Activated T-helper 1 cell treated with Interleukin-2 at 50 U/mL for 16 hours (primary cell): ENCODE data around the gene ELOVL6.
A peak's percentile ranks its signal among the peaks of the same experiment; 100 is the strongest.
"Not testable (repeated sequence)": the region's sequence is repeated elsewhere in the genome, so short reads cannot be mapped to it uniquely, and the experiment has no call there.

Experiments
- DNase-seq: peaks from one replicate; pipeline ENCODE4 v3.0.0-alpha.2; 2020; ENCODE audit warnings: low read depth

Gene ELOVL6

DNA sequence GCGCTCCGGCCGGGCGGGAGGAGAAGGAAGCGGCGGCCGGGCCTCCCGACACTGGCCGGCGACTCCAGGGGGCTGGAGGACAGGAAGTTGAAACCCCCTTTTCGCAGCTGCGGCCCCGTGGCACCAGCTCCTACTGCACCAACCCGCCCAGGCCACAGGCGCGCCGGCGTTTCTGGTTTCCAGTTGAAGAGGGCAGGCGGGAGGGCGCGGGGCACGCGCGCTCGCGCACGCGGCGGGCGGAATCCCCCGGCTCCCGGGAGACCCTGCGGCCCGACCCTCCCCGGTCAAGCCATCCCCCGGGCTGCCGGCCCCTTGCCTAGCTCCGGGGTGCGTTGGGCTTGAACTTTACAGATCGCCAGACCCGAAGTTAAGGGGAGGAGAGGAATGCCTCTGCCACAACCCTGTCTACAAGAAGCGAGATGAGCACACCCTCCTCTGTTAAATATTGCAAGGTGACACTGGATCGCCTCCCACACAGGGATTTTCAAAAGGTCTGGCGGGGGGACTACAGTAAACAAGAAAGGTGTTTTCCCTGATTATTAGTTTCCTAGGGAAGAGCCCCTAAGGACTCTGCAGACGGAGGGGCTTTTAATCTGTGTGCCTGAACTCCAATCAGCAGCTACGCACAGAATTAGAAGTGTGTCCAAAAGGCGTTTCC is 1.4 kb downstream of the ELOVL6 start:
- peak; percentile 36 for DNase-seq

GRCh38 chr4:110196206-110196870 is 2.1 kb downstream of the ELOVL6 start:
- DNase-seq: peak; percentile 17

DNA sequence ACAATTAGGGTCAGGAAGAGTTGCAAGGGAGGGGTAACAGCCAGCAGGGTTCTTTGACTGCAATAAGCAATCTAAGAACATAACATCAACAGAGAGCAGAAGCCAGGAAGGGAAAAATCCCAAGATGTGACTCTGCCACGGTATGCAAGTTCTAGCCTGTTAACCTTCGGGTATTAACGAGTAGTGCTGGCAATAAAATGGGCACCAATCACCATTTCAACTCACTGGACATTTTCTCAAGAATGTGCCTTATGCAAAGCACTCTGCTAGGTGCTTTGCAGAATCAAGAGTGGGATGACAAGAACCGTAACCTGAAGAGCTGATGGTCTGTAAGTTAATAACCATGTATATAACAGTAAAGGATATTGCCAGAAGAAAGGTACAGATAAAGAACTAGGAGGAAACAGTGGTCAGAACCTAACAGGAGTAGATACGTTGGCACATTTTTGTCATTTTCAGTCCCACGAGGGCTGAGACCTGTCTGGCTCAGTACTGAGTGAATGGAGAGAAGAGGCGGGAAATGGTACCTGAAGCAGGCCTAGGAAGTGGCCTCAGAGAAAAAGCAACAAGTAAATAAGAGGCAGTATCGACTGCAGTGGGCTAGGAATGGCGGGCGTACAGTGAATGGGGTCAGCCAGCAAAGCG is 2.7 kb downstream of the ELOVL6 start:
- DNase-seq: no peak

GRCh38 chr4:110193822-110194761 is 4.3 kb downstream of the ELOVL6 start:
- DNase-seq: peak; percentile 53

DNA sequence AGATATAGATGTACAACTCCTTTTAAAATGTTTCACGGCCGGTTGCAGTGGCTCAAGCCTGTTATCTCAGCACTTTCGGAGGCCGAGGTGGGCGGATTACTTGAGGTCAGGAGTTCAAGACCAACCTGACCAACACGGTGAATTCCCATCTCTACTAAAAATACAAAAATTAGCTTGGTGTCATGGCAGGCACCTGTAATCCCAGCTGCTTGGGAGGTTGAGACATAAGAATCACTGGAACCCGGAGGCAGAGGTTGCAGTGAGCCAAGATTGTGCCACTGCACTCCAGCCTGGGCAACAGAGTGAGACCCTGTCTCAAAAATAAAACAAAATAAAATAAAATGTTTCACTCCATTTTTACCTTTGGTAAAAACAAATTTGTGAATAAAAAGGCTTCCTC is 5.1 kb downstream of the ELOVL6 start:
- not testable (repeated sequence) for DNase-seq

GRCh38 chr4:110190249-110190648 is 8.2 kb downstream of the ELOVL6 start:
- no peak for DNase-seq

DNA sequence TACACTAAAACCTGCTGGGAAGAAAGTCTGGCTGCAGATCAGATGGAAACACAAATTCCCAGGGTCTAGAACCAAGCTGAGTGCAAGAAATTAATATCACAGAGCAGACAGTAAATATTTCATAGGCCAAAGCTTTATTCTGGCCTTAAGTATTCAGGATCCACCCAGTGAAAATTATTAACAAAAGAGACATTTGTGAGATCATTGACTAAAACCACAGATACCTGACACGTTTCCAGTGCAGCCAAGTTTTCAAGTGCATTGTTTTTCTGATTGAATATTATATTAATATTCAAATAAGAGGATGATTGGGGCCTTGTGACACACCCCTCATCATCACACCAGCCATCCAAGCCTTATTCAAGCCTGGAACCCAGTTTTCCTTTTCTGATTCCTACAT is 10.3 kb downstream of the ELOVL6 start:
- no peak for DNase-seq

DNA sequence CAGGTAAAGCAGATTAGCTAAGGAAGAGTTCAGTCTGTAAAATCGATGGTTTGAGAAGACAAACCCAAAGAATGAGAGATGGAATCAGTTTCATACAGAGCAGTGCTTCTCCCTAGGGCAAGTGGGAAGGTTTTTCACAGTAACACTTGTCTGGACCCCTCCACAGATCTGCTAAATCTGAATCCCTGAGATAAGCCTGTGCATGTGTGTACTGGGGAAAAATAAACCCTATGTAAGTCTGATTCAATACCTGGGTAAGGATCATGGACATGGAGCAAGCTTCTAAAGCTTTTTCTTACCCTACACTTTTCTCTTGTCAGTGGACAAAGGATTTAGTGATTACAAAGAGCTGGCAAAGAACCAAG is 13.6 kb downstream of the ELOVL6 start:
- no peak for DNase-seq

- no peak for DNase-seq
These were observed 14.2 kb downstream of the ELOVL6 start for GRCh38 chr4:110184140-110184790.

GRCh38 chr4:110183643-110184042 is 14.8 kb downstream of the ELOVL6 start:
- no peak for DNase-seq

GRCh38 chr4:110183058-110183457 is 15.4 kb downstream of the ELOVL6 start:
- DNase-seq: no peak

DNA sequence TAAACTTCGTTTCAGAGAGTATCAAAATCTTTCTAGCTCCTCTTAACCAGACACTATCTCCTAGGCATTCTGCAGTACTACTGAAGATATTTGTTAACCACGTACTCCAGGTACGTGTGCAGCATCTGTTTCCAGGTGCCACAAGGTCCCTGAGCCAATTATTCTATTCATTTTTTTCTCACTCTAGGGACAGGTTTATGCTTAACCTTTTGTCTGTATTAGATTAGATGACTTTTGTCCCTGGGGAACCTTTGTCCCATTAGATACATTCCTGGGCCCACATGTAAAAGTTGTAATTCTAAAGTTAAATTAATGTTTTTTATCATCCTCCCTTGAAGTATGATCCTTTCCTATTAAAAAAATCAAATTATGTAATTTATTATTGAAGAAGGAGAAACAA is 16.5 kb downstream of the ELOVL6 start:
- no peak for DNase-seq

GRCh38 chr4:110175634-110176033 is 22.8 kb downstream of the ELOVL6 start:
- no peak for DNase-seq

DNA sequence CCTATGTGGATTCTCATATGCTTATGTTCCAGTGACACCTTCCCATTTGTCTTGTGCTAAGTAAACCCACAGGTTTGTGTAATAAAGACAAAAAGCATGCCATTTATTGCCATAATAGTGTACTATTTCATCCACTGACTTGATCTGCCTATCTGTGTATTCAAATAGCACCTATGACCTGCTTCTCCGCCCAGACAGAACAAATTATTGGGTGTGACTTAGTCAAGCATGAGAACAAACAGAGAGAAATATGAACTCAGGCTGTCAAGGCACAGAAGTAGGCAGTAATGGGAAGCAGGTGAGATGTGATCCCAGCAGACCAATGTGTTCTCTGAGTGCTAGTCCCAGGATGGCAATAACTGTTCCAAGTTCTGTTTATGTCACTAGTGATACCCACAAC is 25.4 kb downstream of the ELOVL6 start:
- no peak for DNase-seq

DNA sequence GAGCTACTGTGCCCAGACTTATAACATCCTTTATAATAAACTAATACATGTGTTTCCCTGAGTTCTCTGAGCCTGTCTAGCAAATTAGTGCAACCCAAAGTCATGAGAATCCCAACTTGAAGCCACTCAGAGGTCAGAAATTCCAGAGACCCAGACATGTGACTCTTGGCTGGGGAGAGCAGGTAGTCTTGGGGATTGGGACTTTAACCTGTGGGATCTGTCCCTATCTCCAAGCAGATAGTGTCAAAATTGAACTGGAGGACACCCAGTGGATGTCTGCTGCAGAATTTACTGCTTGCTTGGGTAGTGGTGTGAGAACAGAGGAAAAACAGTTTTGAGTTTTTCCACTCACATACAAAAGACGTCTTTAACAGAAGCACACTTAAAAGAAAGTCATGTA is 26.4 kb downstream of the ELOVL6 start:
- no peak for DNase-seq

DNA sequence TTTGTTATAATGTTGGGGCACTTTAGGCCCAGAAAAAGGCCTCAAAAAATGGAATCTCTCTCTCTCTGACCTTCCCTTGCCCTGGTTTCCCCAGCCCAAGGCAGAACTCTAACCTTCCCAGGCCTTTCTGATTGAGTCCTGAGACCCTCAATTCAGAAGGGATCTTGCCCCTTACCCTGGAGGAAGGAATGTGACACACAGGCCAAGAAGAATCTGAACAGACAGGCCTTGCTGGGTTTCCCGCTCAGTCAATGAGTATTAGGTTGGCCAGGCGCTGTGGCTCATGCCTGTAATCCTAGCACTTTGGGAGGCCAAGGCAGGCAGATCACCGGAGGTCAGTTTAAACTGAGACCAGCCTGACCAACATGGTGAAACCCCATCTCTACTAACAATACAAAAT is 27.6 kb downstream of the ELOVL6 start:
- no peak for DNase-seq

DNA sequence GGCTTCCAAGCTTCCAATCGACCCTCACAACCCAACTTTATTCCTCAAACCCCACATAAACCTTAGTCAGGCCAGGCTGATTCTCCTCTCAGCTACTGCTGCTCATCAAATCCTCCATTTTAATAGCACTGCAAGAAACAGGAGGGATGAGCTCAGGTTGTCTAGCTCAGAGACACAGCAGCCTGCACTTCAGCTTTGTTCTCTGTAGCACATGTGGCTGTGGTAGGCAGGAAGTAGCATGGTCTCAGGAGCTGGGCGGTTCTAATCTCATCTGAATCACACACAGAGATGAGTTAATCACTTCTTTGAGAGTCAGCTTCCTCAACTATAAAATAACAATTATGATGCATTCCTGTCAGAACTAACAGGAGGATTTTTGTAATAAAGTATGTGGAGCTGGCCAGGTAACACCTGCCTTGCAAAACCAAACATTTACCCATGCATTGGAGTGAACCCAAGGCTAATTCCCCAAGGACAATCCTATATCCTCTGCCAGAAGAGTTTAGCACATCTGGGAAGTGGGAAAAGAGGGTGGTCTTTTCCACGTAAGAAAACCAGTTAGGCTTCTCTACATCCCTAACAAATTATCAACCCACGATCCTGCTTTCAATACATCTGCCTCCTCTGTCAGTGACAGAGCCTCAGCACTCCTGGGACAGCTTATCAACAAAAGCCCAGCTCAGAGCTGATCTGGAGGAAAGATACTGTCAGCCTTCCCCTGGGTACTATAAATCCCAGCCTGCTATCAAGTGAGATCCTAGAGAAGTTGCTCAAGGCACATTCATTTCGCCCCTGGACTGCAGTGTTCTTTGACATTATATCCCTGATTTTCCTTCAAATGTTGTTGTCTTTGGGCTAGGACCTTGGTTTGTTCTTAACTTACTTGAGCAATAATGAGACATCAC is 32.8 kb downstream of the ELOVL6 start:
- DNase-seq: peak; percentile 36

DNA sequence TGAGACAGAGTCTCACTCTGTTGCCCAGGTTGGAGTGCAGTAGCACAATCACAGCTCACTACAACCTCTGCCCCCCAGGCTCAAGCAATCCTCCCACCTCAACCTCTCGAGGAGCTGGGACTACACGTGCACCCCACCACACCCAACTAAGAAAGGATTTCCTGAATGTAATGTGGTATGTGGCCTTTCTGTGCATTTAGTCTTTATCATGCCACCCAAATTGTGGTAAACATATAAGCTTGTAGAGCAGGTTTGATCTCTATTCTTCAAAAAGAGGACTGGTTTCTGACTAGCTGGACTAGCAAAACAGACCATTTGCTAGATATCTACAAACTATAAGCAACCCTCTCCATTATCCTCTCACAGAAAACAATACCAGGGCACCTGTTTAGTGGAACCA is 33.6 kb downstream of the ELOVL6 start:
- DNase-seq: no peak

GRCh38 chr4:110164251-110164650 is 34.2 kb downstream of the ELOVL6 start:
- DNase-seq: no peak

DNA sequence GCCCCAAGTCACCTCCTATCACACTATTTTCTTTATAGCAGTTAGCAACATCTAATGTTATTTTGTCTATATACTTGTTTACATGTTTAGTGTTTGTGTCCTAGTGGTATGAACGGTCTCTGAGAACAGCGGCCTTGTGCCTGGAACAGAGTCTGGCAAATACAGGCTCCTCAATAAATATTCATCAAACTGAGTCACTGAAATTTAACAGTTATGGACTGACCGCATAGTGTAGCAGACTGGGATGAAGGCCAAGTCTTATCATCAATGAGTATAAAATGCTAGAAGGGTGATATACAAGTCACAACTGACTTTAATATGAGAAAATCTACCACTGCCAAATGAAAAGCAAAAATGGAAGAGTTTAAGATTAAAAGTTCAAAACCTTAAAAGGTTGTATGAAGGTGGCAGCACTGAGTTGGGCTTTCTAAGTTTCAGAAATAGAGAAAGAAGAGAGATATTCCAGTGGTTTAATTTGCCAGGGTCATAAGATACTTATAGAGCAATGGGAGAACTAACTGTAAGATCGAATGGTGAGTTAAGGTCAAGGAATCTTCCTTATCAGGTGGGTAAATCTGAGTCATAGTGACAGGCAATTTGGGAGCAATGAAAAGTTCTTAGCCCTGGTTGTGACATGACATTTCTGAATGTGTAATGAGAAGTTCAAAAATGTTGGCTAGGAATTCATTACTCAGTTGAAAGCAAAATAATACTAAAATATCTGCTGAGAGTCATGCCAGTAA is 34.9 kb downstream of the ELOVL6 start:
- DNase-seq: no peak
